HPDE6-E6E7 (cell line): Measurements from ENCODE around the gene YY2.
A peak's percentile ranks its signal among the peaks of the same experiment; 100 is the strongest.
"Not testable (repeated sequence)": the region's sequence is repeated elsewhere in the genome, so short reads cannot be mapped to it uniquely, and the experiment has no call there.

Experiments
- DNase-seq: peaks from one replicate; pipeline ENCODE4 v3.0.0; 2011; ENCODE audit warnings: missing footprints; ENCODE audit errors: extremely low spot score

YY2 gene

DNA sequence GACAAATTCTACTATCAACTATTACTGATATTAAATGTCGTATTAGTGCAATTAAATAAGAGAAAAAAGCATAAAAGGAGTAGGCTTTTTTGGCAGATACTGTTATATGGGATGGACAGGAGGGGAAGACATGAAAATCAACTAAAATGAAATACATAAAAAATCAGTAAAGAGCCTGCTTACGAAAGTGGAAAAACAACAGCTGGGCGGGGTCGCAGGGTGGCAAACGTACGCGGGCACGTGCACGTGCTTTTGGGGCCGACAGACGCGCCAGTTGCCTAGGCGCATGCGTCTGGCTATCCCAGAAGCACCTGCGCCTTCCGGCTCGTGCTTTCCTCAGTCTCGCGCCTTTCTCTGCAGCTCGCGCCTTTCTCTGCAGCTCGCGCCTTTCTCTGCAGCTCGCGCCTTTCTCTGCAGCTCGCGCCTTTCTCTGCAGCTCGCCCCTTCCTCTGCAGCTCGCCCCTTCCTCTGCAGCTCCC, at the start of gene YY2:
TSS of gene YY2 (plus strand) at position 51 of the 479 bp plus-strand sequence. CDS start 498 bp downstream, outside the sequence.
- no peak for DNase-seq

DNA sequence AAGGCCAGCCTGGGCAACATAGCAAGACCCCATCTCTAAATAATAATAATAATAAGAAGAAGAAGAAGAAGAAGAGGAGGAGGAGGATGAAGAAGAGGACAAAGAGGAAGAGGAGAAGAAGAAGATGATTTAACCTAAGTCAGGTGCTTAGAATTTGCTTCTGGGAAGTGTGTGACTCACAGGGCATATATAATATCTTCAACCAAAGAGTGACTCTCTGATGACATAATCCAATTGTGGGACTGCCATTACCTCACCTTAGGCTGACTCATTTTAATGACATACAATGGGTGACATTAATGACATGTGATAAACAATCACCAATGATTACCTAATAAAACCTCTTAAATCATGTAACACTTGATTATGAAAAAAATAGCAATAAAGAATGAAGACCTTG, 49.1 kb upstream of the YY2 start:
- DNase-seq = no peak

DNA sequence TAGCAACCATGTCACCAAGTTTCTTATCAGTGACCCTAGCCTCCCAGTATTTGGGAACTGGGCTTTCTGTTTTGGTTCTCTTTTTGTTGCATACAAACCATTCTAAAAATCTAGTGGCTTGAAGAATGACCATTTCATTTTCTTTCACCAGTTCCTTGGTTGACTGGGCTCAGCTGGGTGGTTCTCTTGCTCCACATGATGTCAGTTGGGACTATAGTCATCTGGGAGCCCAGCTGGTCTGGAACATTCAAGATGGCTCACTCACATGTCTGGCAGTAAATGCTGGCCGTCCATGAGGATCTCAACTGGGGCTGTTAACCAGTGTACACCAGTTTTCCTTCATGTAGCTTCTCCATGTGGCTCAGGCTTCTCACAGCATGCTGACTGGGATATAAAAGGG, 44.0 kb upstream of the YY2 start:
- no peak for DNase-seq

DNA sequence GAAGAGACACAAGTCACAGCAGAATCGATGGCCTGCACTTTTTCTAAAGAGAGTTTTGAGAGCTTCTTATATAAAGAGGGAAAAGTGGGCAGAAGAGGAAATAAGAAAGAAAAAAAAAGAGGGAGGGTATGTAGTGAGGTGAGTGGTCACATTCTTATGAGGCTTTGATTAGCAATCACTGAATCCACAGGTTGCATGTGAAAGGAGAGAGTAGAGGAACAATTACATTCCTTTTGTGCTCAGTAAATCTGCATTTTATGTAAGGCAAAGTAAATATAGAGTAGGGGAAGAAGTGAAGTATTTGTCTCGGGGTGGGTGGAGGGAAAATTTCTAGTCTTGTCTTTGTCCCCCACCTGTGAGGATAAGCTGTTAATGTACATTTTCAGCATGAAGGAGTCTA, 43.2 kb upstream of the YY2 start:
- no peak for DNase-seq

DNA sequence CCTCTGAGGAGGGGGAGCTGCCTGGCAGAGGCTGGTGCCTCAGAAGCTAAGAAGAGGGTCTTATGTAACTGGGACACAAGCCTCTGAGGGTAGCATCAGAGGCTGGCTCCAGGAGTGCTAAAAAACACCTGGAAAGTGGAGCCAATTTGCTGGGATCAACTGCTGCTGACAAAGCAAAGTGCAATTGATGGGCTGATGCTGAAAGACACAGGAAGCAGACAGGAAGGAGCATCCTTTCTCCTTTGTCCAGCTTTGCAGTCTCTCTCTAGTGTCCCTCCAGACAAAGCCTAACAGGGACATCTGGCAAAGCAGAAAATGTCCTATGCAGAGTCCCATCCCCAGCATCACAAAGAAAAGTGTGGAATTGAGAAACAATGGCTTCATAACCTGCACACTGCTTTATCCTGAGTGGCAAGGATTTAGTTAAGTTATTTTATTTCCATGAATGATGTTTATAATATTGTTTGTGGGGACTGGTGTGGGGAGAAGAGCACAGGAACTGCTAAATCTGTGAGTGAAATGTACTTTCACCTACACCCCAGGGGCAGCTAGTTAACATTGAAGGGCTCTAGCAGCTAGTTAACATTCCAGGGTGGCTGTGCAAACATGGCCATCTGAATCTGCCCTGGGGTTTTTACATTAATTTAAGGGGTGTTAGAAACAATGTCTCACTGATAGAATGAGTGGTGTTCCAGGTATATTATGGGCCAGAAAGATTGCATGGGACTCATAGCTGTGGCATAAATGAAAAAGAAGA, 42.0 kb upstream of the YY2 start:
- no peak for DNase-seq

DNA sequence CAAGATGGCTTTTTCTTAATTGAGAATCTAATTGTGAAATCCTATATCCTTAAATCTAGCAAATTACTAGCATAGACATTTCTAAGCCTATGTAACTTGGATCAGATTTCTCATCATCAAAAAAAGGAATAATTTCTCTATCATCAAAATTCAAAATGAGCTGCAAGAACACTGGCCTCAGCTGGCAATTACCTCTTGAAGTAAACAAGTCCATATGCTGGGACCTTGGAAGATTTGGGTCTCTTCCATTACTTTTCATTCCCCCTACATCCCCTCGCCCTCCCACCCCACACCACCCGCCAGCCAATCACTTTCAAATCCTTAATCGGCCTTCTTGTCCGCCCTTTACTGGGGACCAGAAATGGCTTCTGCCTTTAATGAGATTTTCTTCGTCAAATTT, 39.7 kb upstream of the YY2 start:
- DNase-seq = no peak

DNA sequence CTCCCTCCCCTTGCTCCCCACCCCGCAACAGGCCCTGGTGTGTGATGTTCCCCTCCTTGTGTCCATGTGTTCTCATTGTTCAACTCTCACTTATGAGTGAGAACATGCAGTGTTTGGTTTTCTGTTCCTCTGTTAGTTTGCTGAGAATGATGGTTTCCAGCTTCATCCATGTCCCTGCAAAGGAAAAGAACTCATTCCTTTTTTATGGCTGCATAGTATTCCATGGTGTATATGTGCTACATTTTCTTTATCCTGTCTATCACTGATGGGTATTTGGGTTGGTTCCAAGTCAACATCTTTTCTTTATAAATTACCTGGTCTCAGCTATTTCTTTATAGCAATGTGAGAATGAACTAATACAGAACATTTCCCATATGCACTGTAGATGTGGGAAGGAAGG, 35.6 kb upstream of the YY2 start:
- not testable (repeated sequence) for DNase-seq

DNA sequence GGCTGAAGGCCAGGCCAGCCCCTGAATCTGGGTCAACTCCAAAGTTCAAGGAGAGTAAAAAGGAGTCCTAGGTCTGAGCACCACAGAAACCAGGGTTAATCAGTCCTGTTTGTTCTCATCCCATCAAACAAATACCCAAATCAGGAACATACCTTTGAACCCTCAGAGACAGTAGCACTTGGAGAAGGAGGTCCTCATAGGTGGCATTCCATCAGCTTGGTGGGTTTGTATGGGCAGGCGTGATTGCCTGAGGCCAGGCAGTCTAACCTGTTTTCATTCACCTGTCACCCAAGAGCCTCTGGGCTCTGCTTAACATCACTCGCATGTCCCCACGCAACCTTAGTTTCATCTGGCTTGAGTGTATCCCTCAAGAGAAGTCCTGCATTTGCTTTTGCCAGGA, 33.9 kb upstream of the YY2 start:
- no peak for DNase-seq

DNA sequence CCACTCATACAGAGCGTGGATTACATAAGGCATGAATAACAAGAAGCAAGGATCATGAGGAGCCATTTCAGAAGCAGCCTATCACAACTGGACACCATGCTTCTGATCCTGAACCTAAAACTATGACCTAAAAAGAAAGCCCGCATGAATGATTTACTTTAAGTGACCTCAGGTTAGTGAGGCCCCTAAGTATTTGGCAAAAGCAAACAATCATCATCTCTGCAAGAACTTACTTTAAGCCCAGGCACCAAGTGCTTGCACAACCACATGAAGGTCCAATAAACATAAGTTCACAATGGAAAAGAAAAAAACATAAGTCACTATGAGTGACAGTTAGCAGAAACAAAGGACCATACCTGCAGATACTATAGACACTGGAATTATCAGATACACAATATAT, 24.3 kb upstream of the YY2 start:
- DNase-seq = no peak

DNA sequence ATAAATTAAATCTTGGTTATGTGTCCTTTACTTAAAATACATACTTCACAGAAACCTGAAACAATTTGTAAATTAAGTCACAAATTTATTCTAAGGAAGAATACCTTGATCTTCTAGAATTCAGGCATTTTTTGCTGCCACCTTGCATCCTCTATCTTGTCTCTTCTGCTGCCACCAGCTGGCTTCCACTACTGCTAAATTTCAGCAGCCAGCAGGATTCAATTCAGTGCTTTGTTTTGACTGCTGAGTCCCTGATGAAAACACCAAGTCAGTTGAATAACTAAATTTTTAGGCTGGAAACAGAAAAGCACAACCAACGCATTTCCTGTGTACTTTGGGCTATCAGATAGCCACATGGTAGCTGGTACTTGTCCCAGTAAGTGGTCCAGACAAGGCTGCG, 18.7 kb upstream of the YY2 start:
- no peak for DNase-seq

DNA sequence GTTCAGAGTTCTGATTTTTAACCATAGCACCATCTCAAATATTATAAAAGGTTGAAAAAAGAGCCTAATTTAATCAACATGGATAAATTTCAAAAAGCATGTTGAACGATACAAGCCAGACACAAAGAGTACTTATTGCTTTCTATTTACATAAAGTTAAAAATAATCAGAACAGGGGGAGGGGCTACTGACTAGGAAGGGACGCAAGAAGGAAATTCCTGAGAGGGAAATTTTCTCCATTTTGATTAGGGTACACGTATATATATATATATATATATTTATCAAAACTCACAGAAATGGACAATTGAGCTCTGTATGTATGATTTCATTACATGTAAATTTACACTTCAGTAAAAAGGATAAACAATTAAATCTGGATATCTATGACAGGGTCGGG, 16.9 kb upstream of the YY2 start:
- no peak for DNase-seq

DNA sequence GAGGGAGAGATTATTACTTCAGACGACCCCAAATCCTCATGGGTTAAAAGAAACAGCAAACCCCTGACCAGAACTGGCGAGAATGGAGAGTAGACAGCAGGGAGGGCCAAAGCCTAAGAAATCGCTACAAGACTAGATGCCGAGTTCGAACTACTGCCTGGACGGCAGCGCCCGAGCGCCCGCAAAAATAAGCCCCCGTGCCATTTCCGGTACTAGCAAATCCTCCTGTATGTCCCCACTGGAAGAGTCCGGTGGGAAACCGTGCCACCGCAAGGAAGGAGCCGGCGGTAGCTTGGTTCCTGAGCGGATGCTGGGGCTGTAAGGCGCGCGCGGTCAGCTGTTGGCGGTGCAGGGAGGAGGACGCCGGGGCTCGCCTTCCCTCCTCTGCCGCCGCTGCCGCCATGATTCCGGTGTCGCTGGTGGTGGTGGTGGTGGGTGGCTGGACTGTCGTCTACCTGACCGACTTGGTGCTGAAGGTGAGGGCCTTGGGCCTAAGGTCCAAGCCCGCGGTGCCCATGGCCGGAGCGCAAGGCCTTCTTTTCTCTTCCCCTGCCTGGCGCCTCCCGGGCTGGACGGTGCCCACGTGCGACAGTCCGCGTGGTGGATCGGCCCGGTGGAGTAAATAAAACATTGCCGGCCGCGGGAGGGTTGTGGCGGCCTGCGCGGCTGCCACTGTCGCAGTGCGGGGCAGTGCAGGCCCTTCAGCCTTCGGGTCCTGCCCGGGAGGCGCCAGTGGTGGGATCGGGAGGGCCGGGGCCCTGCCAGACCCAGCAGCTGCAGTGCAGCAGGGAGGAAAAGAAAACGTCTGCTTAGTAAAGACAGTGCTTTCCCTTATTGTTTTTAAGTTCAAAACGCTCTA, 16.2 kb upstream of the YY2 start, which contains the start of gene MBTPS2:
TSS of gene MBTPS2 (plus strand) at position 284 of the 859 bp plus-strand sequence. CDS start at position 402, 118 bp downstream.
- peak; percentile 20 for DNase-seq

DNA sequence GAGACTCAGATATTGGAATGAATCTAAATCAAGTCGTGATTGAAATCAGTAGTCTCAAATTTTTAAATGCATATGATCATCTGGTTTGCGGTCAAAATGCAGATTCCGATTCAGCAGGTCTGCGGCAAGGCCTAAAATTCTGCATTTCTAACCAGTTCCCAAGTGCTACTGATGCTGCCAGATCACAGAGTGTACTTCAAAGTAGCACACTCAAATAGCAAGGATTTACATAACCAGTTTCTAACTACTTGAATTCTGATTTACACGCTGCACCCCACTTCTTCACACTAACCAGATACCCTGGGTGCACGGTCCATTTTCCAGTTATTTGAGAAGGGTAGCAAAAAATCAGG, 15.6 kb upstream of the YY2 start:
- no peak for DNase-seq

DNA sequence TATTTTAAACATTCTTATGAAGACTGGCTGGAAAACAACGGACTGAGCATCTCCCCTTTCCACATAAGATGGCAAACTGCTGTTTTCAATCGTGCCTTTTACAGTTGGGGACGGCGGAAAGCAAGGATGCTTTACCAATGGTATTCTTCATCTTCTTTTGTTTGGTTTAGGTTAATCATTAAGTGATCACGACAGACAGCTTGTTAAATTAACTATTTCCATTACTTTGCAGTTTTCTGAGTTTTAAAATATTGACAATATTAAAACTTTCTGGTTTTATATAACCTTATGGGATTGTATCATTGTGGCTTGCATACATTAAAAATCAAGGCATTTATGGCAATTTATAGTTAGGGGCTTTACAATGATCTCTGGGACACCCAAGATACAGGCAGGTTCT, 12.6 kb upstream of the YY2 start:
- no peak for DNase-seq

DNA sequence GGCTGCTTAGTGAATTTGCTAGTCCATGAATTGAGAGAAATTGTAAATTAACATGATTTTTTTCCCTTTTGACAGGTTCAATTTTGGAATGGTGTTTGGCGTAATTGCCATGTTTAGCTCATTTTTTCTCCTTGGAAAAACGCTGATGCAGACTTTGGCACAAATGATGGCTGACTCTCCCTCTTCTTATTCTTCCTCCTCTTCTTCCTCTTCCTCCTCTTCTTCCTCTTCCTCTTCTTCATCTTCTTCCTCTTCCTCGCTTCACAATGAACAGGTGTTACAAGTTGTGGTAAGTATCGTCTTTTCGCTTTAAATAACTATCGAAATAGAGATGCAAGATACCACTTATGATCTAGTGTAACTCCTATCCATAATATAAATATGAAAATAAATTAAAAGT, 10.7 kb upstream of the YY2 start:
- no peak for DNase-seq

DNA sequence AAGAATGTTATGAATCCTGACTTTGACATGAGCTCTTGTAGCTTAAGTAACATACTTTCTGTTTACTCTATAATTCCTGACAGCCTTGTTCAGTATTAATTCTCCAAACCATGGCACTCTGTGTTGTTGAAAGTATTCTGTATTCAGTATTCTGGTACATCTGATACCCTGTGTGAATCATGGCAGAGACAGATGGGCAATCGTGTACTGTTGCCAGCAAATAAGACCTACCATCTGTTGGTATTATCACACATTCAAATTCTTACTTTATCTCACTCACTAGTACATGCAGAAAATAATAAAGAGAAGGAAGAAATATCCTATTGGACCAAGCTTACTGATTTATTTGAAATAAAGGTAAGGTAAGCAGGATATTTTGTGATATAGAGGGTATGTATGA, 8.4 kb upstream of the YY2 start:
- DNase-seq = no peak

DNA sequence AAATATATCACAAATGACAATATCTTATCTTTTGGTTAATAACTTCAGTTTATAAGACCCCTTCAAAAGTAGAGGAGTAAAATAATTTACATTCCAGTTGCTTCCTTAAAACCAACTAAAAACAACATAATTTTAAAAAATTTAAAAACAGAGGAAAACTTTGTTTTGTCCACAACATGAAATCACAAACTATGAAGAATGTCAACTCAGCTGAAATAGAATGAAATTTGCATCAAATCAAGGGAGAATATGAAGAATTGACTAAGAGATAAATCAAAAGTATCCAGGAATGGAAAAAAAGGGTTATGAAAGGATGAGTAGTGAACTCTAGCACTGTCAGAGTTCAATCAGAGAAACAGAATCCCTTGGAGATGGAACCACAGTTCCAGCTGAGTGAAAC, 2.2 kb upstream of the YY2 start:
- DNase-seq = no peak

DNA sequence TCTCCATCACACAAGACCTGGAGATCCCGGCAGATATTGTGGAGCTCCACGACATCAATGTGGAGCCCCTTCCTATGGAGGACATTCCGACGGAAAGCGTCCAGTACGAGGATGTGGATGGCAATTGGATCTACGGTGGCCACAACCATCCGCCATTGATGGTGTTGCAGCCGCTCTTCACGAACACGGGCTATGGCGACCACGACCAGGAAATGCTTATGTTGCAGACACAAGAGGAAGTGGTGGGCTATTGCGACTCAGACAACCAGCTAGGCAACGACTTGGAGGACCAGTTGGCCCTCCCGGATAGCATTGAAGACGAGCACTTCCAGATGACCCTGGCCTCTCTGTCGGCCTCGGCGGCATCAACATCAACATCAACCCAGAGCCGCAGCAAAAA, 717 bp downstream of the YY2 start:
- DNase-seq = no peak

DNA sequence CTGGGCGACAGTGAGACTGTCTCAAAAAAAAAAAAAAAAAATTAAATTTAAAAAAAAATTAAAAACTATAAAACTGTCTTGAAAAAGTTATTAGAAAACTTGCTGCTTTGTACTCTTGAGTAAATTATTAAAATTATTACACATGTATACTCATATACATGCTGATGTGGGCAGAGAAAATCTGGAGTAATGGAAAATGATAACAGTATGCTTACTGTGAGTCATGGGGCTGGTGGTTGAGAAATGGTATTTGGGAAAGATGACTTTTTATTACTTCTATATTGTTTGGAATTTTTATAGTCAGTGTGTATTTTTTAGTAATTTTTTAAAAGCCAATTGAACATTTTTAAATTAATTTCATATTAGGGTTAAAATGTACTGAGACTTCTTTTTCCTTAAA, 7.5 kb downstream of the YY2 start:
- no peak for DNase-seq

DNA sequence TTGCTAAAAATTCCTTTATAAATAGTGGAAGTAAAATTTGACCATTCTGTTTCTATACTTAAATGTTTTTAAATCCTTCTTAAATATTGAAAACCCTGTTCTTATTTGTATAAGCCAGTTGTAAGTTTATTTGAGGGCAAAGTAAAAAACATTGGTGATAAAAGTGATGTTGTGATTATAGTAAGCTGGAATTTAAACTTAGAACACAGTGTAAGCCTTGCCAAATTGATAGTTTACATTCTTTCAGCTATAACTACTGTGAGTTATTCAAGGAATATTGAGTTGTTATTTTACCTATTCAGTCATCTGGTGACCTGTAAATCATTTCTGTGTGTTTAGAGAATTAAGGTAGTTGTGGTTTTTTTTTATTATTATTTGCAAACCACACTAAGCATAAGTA, 9.6 kb downstream of the YY2 start:
- no peak for DNase-seq

DNA sequence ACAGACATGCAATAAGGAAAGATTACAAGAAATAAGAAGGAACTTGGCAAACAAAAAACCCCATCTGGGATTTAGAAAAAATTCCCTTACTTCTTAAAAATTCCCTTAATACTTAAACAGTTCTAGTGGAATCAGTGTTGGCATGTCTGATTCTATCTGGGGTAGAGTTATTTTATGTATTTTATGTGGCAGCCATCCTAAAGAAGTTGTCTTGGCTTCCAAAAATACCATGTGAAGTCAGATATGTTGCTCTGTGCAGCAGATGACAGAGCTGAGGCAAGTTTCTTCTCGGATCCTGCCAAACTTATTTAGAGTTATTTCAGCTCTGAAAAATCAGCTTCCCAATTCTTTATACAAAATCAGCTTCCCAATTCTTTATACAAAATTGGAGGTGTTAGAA, 14.7 kb downstream of the YY2 start:
- DNase-seq = no peak

DNA sequence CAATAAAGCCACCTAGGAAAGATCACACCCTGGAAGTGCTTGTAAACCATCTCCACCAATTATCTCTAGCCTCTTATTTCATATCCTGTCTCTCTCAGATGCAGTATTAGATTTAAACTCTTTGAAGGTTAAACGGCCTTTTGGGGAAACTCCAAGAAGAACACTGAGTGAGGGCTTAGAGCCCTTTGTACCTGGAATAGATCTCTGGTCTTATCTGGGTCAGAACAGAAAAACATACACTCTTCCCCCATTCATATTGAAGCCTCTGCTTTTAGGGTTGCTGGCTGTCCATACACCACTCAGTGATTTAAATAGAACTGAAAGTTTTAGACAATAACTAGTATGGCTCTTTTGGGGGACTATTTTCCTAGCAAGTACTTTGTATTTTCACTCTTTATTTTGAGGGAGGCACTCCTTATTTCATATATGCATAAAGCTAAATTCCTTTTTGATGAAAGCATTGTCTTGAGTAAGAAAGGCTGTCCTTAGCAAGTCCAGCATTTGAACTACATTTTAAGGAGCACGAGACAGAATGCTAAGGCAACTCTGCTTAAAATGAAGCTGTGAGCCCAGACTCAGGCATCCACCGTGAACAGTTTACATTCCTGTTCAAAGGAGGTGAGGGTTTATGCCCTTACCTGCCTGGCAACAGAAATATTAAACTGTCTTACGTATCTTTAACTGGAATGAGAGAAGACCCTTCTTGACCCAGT, 17.4 kb downstream of the YY2 start:
- DNase-seq = no peak
